SU-DHL-6 (cell line): Measurements from ENCODE around the gene ZNF501.

Source experiments
- H2AFZ ChIP-seq: fragments of 200-600 bp; sonication (generic); 2 replicates; pipeline ENCODE4 v1.6.1; 2014; ENCODE audit warnings: low read depth, mild to moderate bottlenecking, moderate library complexity, mixed read lengths, antibody characterized with exemption, low read length; ENCODE audit not compliant: severe bottlenecking
- H3F3A ChIP-seq: fragments of 200-600 bp; shearing (Covaris generic); 2 replicates; pipeline ENCODE4 v1.6.0; 2016; ENCODE audit warnings: antibody characterized with exemption, mild to moderate bottlenecking; ENCODE audit not compliant: insufficient read depth
- H3K27ac ChIP-seq: fragments of 200-600 bp; sonication (generic); 2 replicates; pipeline ENCODE4 v1.5.1; 2016; ENCODE audit warnings: low read depth, mild to moderate bottlenecking, low read length, moderate library complexity, mixed read lengths
- H3K27me3 ChIP-seq: fragments of 200-600 bp; sonication (generic), shearing (Covaris generic); 2 replicates; pipeline ENCODE4 v1.6.0; 2014; ENCODE audit warnings: mild to moderate bottlenecking, low read length
- H3K36me3 ChIP-seq: fragments of 200-600 bp; sonication (generic); 2 replicates; pipeline ENCODE4 v1.6.1; 2014; ENCODE audit warnings: mild to moderate bottlenecking, low read length, mixed read lengths
- H3K4me2 ChIP-seq: fragments of 300-600, 200-600 bp; shearing (Covaris generic), sonication (generic); 2 replicates; pipeline ENCODE4 v1.6.0; 2014; ENCODE audit warnings: low read length, low read depth, mild to moderate bottlenecking; ENCODE audit not compliant: poor library complexity, severe bottlenecking
- H3K4me3 ChIP-seq: fragments of 200-600 bp; sonication (generic); 2 replicates; pipeline ENCODE4 v1.5.1; 2014; ENCODE audit warnings: antibody characterized with exemption, low read length, mild to moderate bottlenecking, mixed read lengths; ENCODE audit not compliant: insufficient read depth, poor library complexity, severe bottlenecking
- H3K79me2 ChIP-seq: fragments of 200-600 bp; sonication (generic); 2 replicates; pipeline ENCODE4 v1.6.1; 2014; ENCODE audit warnings: mild to moderate bottlenecking, low read length, moderate library complexity; ENCODE audit not compliant: insufficient read depth
- H3K9ac ChIP-seq: fragments of 200-600 bp; sonication (generic); 2 replicates; pipeline ENCODE4 v1.7.0; 2014; ENCODE audit warnings: mild to moderate bottlenecking, low read length
- H3K9me2 ChIP-seq: fragments of 200-600 bp; sonication (generic); replicated peaks from 2 replicates; pipeline ENCODE4 v1.6.1; 2014; ENCODE audit warnings: low read length; ENCODE audit not compliant: insufficient read depth
- H3K9me3 ChIP-seq: fragments of 200-600 bp; sonication (generic); 2 replicates; pipeline ENCODE4 v1.6.1; 2014; ENCODE audit warnings: low read length, mixed read lengths; ENCODE audit not compliant: insufficient read depth
- H4K20me1 ChIP-seq: fragments of 200-600 bp; sonication (generic); 2 replicates; pipeline ENCODE4 v1.6.1; 2014; ENCODE audit warnings: low read depth, mild to moderate bottlenecking, antibody characterized with exemption, low read length, moderate library complexity, mixed read lengths
- CTCF ChIP-seq: fragments of 200-600 bp; sonication (generic); IDR thresholded peaks from one replicate; pipeline ENCODE4 v1.5.1; 2017; ENCODE audit warnings: antibody characterized with exemption, mild to moderate bottlenecking, low read length, moderate library complexity; ENCODE audit not compliant: insufficient read depth, poor library complexity, severe bottlenecking
- EZH2phosphoT487 ChIP-seq: fragments of 200-600 bp; sonication (generic), shearing (Covaris generic); conservative IDR thresholded peaks from 2 replicates; pipeline ENCODE4 v1.6.1; 2018; ENCODE audit warnings: mild to moderate bottlenecking, antibody characterized with exemption, low read length, moderate library complexity, mixed read lengths

ZNF501 gene

GRCh38 chr3:44685128-44685800, 44.2 kb upstream of the ZNF501 start:
- no peak for TF ChIP-seq CTCF
- no peak for TF ChIP-seq EZH2phosphoT487
- Histone ChIP-seq H3K9ac (peak overlapping the region; percentile 50), H3K4me2 (peak overlapping the region; percentile 54), H3K9me3 (no peaks in the 10 kb centered on the region), H2AFZ (peak overlapping the region; percentile 85), H4K20me1 (no peaks in the 10 kb centered on the region), H3K9me2 (no peaks in the 10 kb centered on the region), H3K79me2 (no peaks in the 10 kb centered on the region), H3K4me3 (peak overlapping the region; percentile 63), H3K27ac (no peak overlapping the region), H3K27me3 (no peaks in the 10 kb centered on the region), H3F3A (no peaks in the 10 kb centered on the region), H3K36me3 (no peaks in the 10 kb centered on the region)

DNA sequence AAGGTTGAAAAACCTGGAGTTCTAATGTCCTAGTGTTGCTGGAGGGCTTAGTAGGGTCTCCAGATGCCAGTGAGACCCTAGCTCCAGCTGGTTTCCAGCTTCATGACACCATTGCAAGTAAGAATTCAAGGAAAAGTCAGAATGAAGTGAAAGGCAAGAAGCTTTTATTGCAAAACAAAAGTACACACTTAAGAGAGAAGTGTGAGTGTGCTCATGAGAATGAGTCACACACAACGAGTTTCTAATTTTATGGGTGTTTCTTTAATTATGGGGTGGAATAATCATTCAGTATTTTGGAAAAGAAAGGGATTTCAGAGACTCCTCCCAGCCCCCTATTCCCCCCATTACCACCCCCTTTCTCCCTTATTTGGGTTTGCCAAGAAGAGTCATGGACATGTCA, 41.5 kb upstream of the ZNF501 start:
- H3K27me3 ChIP-seq = no peaks in the 10 kb centered on the region
- TF ChIP-seq EZH2phosphoT487 (no peak), CTCF (no peak)
- no peaks in the 10 kb centered on the region for H3F3A ChIP-seq

DNA sequence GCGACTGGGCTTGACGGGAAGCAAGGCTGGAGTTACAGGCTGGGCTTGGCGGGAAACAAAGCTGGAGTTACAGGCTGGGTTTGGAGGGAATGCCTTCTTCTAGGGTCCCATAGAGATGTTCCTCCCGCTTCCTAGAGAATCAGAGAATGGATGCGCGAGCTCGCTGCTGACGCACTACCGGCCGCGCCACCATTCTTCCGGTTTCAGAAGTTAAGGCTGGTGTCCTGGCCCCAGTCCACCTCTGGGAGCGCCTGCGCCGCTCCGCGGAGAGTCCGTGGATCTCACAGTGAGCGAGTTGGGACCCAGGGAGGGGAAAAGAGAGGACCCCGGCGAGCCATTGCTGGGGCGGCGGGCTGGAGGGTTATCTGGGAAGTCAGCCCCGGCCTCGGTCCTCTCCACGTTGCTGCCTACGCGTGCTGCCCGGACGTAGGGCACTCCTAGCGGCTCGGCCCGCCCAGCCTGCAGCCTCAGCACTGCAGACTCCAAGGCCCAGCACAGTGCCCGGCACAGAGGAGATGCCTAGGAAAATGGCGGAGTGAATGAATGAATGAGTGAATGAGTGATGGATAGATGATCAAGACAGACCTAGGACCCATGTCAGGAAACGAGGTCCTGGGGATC, 16.9 kb upstream of the ZNF501 start, which contains the start of gene ZNF502:
ZNF502 (plus strand) TSS at position 206 of the 621 bp plus-strand sequence. CDS start 7,602 bp downstream, outside the sequence.
- Histone ChIP-seq H3K4me3 (no peak within 1 kb of the TSS), H3K4me2 (no peak within 1 kb of the TSS), H3F3A (no peaks in the 10 kb centered on the region), H3K9me3 (no peaks in the 10 kb centered on the region), H3K36me3 (no peaks in the 10 kb centered on the region), H4K20me1 (no peaks in the 10 kb centered on the region), H2AFZ (no peak within 1 kb of the TSS), H3K27me3 (no peaks in the 10 kb centered on the region), H3K9ac (no peak within 1 kb of the TSS), H3K9me2 (no peaks in the 10 kb centered on the region), H3K79me2 (no peaks in the 10 kb centered on the region), H3K27ac (no peak within 1 kb of the TSS)
- TF ChIP-seq CTCF = no peak
- no peak for TF ChIP-seq EZH2phosphoT487

More for the DNA sequence above, 41.5 kb upstream of the ZNF501 start:
- H3K27ac ChIP-seq = no peak overlapping the region
- no peaks in the 10 kb centered on the region for H3K9me2 ChIP-seq
- H4K20me1 ChIP-seq = no peaks in the 10 kb centered on the region
- H3K4me2 ChIP-seq = no peak overlapping the region
- H3K9ac ChIP-seq = no peak overlapping the region
- no peaks in the 10 kb centered on the region for H3K9me3 ChIP-seq
- no peaks in the 10 kb centered on the region for H3K36me3 ChIP-seq
- H2AFZ ChIP-seq = no peak overlapping the region
- H3K4me3 ChIP-seq = no peak overlapping the region
- H3K79me2 ChIP-seq = no peaks in the 10 kb centered on the region
